ENCODE results near the gene TFDP3.

TFDP3 gene

GRCh38 chrX:133185938-133186337, 32.2 kb downstream of the TFDP3 start:
- no peak for DNase-seq

- DNase-seq: no peak
These were observed 33.0 kb downstream of the TFDP3 start for GRCh38 chrX:133185119-133185518.

- DNase-seq: no peak
These were observed 34.3 kb downstream of the TFDP3 start for GRCh38 chrX:133183806-133184205.

- DNase-seq: no peak
These were observed 38.7 kb downstream of the TFDP3 start for GRCh38 chrX:133179500-133179899.

- DNase-seq: no peak
These were observed 41.0 kb downstream of the TFDP3 start for GRCh38 chrX:133177202-133177601.

- no peak for DNase-seq
These were observed 42.5 kb downstream of the TFDP3 start for GRCh38 chrX:133175605-133176004.

GRCh38 chrX:133175162-133175561, 43.0 kb downstream of the TFDP3 start:
- no peak for DNase-seq

GRCh38 chrX:133171962-133172708, 46.0 kb downstream of the TFDP3 start:
- no peak for DNase-seq
